ENCODE measurements around the gene KAT6B. TPM values are rescaled to one million over a fixed set of nuclear protein-coding genes. Genes with fewer than 3 reads are reported as not detected.

The KAT6B gene
- polyA plus RNA-seq, 1 donor from 2014 or later: 11.5 TPM

- no peaks in the 10 kb centered on the region for H3F3A ChIP-seq (ENCODE audit: insufficient read depth, low read length, poor library complexity, severe bottlenecking)
- H4K20me1 ChIP-seq (ENCODE audit: insufficient read depth): no peaks in the 10 kb centered on the region
- H3K27ac ChIP-seq (ENCODE audit: low read length): no peak overlapping the region
- peaks cover 3% of the 10 kb centered on the region for H3K36me3 ChIP-seq (ENCODE audit: insufficient read depth, low read length)
- H3K4me2 ChIP-seq (ENCODE audit: low read length): no peak overlapping the region
- H3K79me2 ChIP-seq (replicated peaks; ENCODE audit: insufficient read depth, low read length): no peaks in the 10 kb centered on the region
- TF ChIP-seq MXI1 (conservative IDR thresholded peaks at IDR 0.05; ENCODE audit: poor library complexity, severe bottlenecking) (no peak), RAD21 (conservative IDR thresholded peaks at IDR 0.05) (no peak), EP300 (conservative IDR thresholded peaks at IDR 0.05; ENCODE audit: poor library complexity, severe bottlenecking) (no peak), EZH2 (IDR thresholded peaks at IDR 0.05; ENCODE audit: borderline replicate concordance, insufficient read depth, low read length, poor library complexity, severe bottlenecking) (no peak), POLR2AphosphoS5 (IDR thresholded peaks at IDR 0.05) (no peak)
- H3K4me3 ChIP-seq (ENCODE audit: low read length): no peak overlapping the region
- H3K9me3 ChIP-seq (ENCODE audit: low read length): no peaks in the 10 kb centered on the region
- H3K9me2 ChIP-seq (ENCODE audit: insufficient read depth, low read length): no peaks in the 10 kb centered on the region
- no peaks in the 10 kb centered on the region for H3K27me3 ChIP-seq (ENCODE audit: insufficient read depth, low read depth, low read length)
- H3K9ac ChIP-seq (ENCODE audit: low read length): no peak overlapping the region
- H2AFZ ChIP-seq (ENCODE audit: low read depth, low read length): no peak overlapping the region
Measured at GRCh38 chr10:74987339-74988053, 161.1 kb downstream of the KAT6B start.

- Histone ChIP-seq H3K9me2 (ENCODE audit: insufficient read depth, low read length) (no peaks in the 10 kb centered on the region), H4K20me1 (ENCODE audit: insufficient read depth) (no peaks in the 10 kb centered on the region), H3K4me2 (ENCODE audit: low read length) (no peak overlapping the region), H2AFZ (ENCODE audit: low read depth, low read length) (no peak overlapping the region), H3K36me3 (ENCODE audit: insufficient read depth, low read length) (no peaks in the 10 kb centered on the region), H3F3A (ENCODE audit: insufficient read depth, low read length, poor library complexity, severe bottlenecking) (no peaks in the 10 kb centered on the region), H3K9ac (ENCODE audit: low read length) (no peak overlapping the region), H3K27ac (ENCODE audit: low read length) (no peak overlapping the region), H3K27me3 (ENCODE audit: insufficient read depth, low read depth, low read length) (no peaks in the 10 kb centered on the region), H3K79me2 (replicated peaks; ENCODE audit: insufficient read depth, low read length) (no peaks in the 10 kb centered on the region), H3K9me3 (ENCODE audit: low read length) (no peaks in the 10 kb centered on the region), H3K4me3 (ENCODE audit: low read length) (no peak overlapping the region)
- TF ChIP-seq MXI1 (conservative IDR thresholded peaks at IDR 0.05; ENCODE audit: poor library complexity, severe bottlenecking): no peak
- TF ChIP-seq CTCF (IDR thresholded peaks at IDR 0.05; ENCODE audit: poor library complexity, severe bottlenecking): no peak
- no peak for TF ChIP-seq SMC3 (conservative IDR thresholded peaks at IDR 0.05; ENCODE audit: poor library complexity)
- no peak for TF ChIP-seq RAD21 (conservative IDR thresholded peaks at IDR 0.05)
- no peak for TF ChIP-seq TAF1 (IDR thresholded peaks at IDR 0.05; ENCODE audit: low read depth)
- no peak for TF ChIP-seq POLR2AphosphoS5 (IDR thresholded peaks at IDR 0.05)
- no peak for TF ChIP-seq EP300 (conservative IDR thresholded peaks at IDR 0.05; ENCODE audit: poor library complexity, severe bottlenecking)
- no peak for TF ChIP-seq REST (IDR thresholded peaks at IDR 0.05; ENCODE audit: borderline replicate concordance)
- TF ChIP-seq EZH2 (IDR thresholded peaks at IDR 0.05; ENCODE audit: borderline replicate concordance, insufficient read depth, low read length, poor library complexity, severe bottlenecking): no peak
Measured at GRCh38 chr10:74988054-74988775, 161.8 kb downstream of the KAT6B start.
